Measurements from ENCODE around the gene DRAP1. TPM values are rescaled to one million over a fixed set of nuclear protein-coding genes. Genes with fewer than 3 reads are reported as not detected.

The DRAP1 gene
- total and polyA plus RNA-seq, 9 of the 15 experiments (the other 6 are each of a cell fraction or from before 2014, with no cell fraction given), result 9.6 to 200 (median 92.9) TPM

DNA sequence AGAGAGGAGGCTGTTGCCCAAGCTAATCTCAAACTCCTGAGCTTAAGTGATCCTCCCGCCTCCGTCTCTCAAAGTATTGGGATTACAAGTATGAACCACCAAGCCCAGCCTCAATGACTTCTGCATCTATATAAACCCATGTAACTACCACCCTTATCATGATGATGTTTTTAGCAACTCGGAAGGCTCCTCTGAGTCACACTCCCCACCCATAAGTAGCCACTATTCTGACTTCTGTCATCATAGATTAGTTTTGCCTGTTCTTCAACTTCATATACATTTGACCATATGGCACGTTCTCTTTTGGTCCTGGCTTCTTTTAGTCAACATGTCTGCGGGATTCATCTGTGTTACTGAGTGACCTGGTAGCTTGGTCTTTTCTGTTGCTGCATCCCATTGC is 12.6 kb upstream of the DRAP1 start (continued):
- TF ChIP-seq, protein P1, sequence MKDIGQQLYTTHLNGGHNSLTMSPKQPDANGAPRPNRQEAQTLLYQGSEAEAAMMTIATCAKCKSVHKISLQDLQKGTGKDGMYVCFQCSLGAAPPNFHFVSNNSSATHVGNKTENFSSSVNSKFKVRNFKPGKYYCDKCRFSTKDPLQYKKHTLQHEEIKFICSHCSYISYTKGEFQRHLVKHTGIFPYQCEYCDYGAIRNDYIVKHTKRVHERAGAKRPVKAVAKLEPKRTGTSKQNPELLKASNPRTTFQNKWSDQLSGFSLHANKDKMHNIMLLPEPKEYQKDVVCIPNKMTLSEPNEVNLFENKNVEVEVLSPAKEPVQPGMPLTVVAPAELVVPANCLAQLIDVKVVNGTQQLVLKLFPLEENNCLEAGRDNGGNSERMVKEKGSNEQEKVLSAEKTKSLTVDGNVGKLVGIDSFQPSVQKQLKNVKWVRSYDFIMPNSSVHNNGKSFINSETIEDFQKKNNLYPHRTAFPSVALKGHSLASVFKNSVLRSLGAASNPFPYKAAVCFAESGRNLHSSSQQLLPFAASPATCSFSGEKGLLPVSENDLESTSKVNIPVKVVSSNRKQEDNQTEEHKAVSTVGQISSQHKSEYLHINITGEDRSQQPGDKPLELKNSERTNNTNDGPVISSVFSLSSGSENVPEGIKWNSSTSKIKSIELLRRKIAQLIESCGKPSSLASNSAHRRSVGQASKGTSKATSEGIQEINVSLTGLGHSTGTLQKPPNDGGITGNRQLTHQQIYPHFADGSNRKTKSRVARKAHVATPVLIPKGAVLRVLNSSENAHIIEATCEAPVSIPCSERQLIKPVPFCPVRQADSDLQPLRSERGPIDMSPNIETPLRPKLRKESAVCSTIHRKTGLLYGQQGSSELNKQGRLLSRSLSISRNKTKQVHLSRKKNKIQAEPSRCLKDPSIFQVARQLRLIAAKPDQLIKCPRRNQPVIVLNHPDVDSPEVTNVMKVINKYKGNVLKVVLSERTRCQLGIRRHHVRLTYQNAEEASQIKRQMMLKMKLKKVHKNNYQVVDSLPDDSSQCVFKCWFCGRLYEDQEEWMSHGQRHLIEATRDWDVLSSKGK (CRISPR knock-in tag; IDR thresholded peaks at IDR 0.05), result no peak
- no peak for TF ChIP-seq FUS (optimal IDR thresholded peaks at IDR 0.05; ENCODE audit: low read depth, low read length)
- TF ChIP-seq CCAR2 (IDR thresholded peaks at IDR 0.05; ENCODE audit: low read depth, low read length), result no peak
- no peak for TF ChIP-seq PHTF2 (CRISPR knock-in tag; IDR thresholded peaks at IDR 0.05)
- TF ChIP-seq, protein P2, sequence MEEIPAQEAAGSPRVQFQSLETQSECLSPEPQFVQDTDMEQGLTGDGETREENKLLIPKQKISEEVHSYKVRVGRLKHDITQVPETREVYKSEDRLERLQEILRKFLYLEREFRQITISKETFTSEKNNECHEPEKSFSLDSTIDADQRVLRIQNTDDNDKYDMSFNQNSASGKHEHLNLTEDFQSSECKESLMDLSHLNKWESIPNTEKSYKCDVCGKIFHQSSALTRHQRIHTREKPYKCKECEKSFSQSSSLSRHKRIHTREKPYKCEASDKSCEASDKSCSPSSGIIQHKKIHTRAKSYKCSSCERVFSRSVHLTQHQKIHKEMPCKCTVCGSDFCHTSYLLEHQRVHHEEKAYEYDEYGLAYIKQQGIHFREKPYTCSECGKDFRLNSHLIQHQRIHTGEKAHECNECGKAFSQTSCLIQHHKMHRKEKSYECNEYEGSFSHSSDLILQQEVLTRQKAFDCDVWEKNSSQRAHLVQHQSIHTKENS (CRISPR knock-in tag; IDR thresholded peaks at IDR 0.05), result no peak
- TF ChIP-seq WHSC1 (IDR thresholded peaks at IDR 0.05; ENCODE audit: low read length), result no peak
- no peak for TF ChIP-seq KLF16 (IDR thresholded peaks at IDR 0.05)
- TF ChIP-seq FOSL1 (tag; conservative IDR thresholded peaks at IDR 0.05), result no peak
- TF ChIP-seq FOXJ3 (CRISPR knock-in tag; IDR thresholded peaks at IDR 0.05), result no peak
- TF ChIP-seq, protein P3, sequence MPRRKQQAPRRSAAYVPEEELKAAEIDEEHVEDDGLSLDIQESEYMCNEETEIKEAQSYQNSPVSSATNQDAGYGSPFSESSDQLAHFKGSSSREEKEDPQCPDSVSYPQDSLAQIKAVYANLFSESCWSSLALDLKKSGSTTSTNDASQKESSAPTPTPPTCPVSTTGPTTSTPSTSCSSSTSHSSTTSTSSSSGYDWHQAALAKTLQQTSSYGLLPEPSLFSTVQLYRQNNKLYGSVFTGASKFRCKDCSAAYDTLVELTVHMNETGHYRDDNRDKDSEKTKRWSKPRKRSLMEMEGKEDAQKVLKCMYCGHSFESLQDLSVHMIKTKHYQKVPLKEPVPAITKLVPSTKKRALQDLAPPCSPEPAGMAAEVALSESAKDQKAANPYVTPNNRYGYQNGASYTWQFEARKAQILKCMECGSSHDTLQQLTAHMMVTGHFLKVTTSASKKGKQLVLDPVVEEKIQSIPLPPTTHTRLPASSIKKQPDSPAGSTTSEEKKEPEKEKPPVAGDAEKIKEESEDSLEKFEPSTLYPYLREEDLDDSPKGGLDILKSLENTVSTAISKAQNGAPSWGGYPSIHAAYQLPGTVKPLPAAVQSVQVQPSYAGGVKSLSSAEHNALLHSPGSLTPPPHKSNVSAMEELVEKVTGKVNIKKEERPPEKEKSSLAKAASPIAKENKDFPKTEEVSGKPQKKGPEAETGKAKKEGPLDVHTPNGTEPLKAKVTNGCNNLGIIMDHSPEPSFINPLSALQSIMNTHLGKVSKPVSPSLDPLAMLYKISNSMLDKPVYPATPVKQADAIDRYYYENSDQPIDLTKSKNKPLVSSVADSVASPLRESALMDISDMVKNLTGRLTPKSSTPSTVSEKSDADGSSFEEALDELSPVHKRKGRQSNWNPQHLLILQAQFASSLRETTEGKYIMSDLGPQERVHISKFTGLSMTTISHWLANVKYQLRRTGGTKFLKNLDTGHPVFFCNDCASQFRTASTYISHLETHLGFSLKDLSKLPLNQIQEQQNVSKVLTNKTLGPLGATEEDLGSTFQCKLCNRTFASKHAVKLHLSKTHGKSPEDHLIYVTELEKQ (CRISPR knock-in tag; IDR thresholded peaks at IDR 0.05), result no peak
- no peak for TF ChIP-seq RBM25 (IDR thresholded peaks at IDR 0.05; ENCODE audit: low read depth, low read length, severe bottlenecking)
- 0 out of 2 replicates have a peak, but pooled peaks have one; percentile 6 for TF ChIP-seq CBFA2T2 (conservative IDR thresholded peaks at IDR 0.05)
- peak; percentile 94 for TF ChIP-seq ZBTB17 (CRISPR knock-in tag; IDR thresholded peaks at IDR 0.05)
- no peak for TF ChIP-seq STAT5B (CRISPR knock-in tag; IDR thresholded peaks at IDR 0.05)
- TF ChIP-seq ZNF324 (CRISPR knock-in tag; IDR thresholded peaks at IDR 0.05), result no peak
- no peak for TF ChIP-seq ZC3H4 (CRISPR knock-in tag; IDR thresholded peaks at IDR 0.05; ENCODE audit: borderline replicate concordance)
- TF ChIP-seq, protein P4, sequence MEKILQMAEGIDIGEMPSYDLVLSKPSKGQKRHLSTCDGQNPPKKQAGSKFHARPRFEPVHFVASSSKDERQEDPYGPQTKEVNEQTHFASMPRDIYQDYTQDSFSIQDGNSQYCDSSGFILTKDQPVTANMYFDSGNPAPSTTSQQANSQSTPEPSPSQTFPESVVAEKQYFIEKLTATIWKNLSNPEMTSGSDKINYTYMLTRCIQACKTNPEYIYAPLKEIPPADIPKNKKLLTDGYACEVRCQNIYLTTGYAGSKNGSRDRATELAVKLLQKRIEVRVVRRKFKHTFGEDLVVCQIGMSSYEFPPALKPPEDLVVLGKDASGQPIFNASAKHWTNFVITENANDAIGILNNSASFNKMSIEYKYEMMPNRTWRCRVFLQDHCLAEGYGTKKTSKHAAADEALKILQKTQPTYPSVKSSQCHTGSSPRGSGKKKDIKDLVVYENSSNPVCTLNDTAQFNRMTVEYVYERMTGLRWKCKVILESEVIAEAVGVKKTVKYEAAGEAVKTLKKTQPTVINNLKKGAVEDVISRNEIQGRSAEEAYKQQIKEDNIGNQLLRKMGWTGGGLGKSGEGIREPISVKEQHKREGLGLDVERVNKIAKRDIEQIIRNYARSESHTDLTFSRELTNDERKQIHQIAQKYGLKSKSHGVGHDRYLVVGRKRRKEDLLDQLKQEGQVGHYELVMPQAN (IDR thresholded peaks at IDR 0.05; ENCODE audit: borderline replicate concordance), result no peak
- TF ChIP-seq, protein P5, sequence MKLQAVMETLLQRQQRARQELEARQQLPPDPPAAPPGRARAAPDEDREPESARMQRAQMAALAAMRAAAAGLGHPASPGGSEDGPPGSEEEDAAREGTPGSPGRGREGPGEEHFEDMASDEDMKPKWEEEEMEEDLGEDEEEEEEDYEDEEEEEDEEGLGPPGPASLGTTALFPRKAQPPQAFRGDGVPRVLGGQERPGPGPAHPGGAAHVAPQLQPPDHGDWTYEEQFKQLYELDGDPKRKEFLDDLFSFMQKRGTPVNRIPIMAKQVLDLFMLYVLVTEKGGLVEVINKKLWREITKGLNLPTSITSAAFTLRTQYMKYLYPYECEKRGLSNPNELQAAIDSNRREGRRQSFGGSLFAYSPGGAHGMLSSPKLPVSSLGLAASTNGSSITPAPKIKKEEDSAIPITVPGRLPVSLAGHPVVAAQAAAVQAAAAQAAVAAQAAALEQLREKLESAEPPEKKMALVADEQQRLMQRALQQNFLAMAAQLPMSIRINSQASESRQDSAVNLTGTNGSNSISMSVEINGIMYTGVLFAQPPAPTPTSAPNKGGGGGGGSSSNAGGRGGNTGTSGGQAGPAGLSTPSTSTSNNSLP (IDR thresholded peaks at IDR 0.05; ENCODE audit: borderline replicate concordance, low read depth, low read length), result peak; percentile 13; the same call in 1 of the 2 replicates
